H9 (cell line): ENCODE data around the gene MLPH. TPM values are rescaled to one million over a fixed set of nuclear protein-coding genes. Genes with fewer than 3 reads are reported as not detected.

Experiments
- DNase-seq: peaks from one replicate; pipeline ENCODE4 v3.0.0-alpha.2; 2017
- H2AFZ ChIP-seq: one replicate; pipeline ENCODE4 v1.6.1; 2013; ENCODE audit warnings: mild to moderate bottlenecking, low read length, control low read depth, moderate library complexity
- H2AK5ac ChIP-seq: 2 replicates; pipeline ENCODE4 v1.6.1; 2013; ENCODE audit warnings: low read length, control low read depth, mixed read lengths; ENCODE audit not compliant: insufficient read length
- H2BK120ac ChIP-seq: one replicate; pipeline ENCODE4 v1.6.1; 2013; ENCODE audit warnings: low read depth, mild to moderate bottlenecking, low read length, control low read depth, inconsistent platforms; ENCODE audit not compliant: poor library complexity, severe bottlenecking
- H2BK12ac ChIP-seq: 2 replicates; pipeline ENCODE4 v1.6.1; 2013; ENCODE audit warnings: low read length, control low read depth, mixed read lengths, low read depth; ENCODE audit not compliant: insufficient read length
- H2BK15ac ChIP-seq: 2 replicates; pipeline ENCODE4 v1.6.1; 2013; ENCODE audit warnings: low read depth, low read length, control low read depth
- H2BK20ac ChIP-seq: one replicate; pipeline ENCODE4 v1.6.1; 2013; ENCODE audit warnings: low read depth, mild to moderate bottlenecking, low read length, control low read depth, inconsistent platforms; ENCODE audit not compliant: poor library complexity, severe bottlenecking
- H2BK5ac ChIP-seq: 2 replicates; pipeline ENCODE4 v1.6.1; 2013; ENCODE audit warnings: low read length, control low read depth, mixed read lengths; ENCODE audit not compliant: insufficient read length
- H3K14ac ChIP-seq: 2 replicates; pipeline ENCODE4 v1.6.1; 2013; ENCODE audit warnings: low read length, control low read depth; ENCODE audit not compliant: insufficient read depth
- H3K18ac ChIP-seq: 2 replicates; pipeline ENCODE4 v1.6.1; 2013; ENCODE audit warnings: low read depth, mild to moderate bottlenecking, mixed read lengths, low read length, control low read depth; ENCODE audit not compliant: insufficient read length
- H3K23ac ChIP-seq: 2 replicates; pipeline ENCODE4 v1.6.1; 2013; ENCODE audit warnings: low read length, control low read depth, mixed read lengths, low read depth; ENCODE audit not compliant: insufficient read length
- H3K23me2 ChIP-seq: 2 replicates; pipeline ENCODE4 v1.6.1; 2013; ENCODE audit warnings: low read depth, mild to moderate bottlenecking, mixed read lengths, low read length, control low read depth; ENCODE audit not compliant: insufficient read length, poor library complexity, severe bottlenecking
- H3K27ac ChIP-seq: 2 replicates; pipeline ENCODE4 v1.5.1; 2013; ENCODE audit warnings: low read length, control low read depth, mixed read lengths, low read depth; ENCODE audit not compliant: insufficient read length
- H3K27me3 ChIP-seq: 2 replicates; pipeline ENCODE4 v1.6.1; 2013; ENCODE audit warnings: low read length, control low read depth, inconsistent platforms; ENCODE audit not compliant: insufficient read depth
- H3K4ac ChIP-seq: 2 replicates; pipeline ENCODE4 v1.6.1; 2013; ENCODE audit warnings: low read depth, mild to moderate bottlenecking, control low read depth, inconsistent platforms, low read length, moderate library complexity
- H3K4me1 ChIP-seq: 2 replicates; pipeline ENCODE4 v1.6.1; 2013; ENCODE audit warnings: low read length, control low read depth, inconsistent platforms; ENCODE audit not compliant: insufficient read depth
- H3K4me2 ChIP-seq: 2 replicates; pipeline ENCODE4 v1.6.1; 2013; ENCODE audit warnings: low read length, control low read depth, mixed read lengths; ENCODE audit not compliant: insufficient read length, insufficient read depth
- H3K56ac ChIP-seq: 2 replicates; pipeline ENCODE4 v1.6.1; 2013; ENCODE audit warnings: low read depth, mild to moderate bottlenecking, mixed read lengths, low read length, control low read depth; ENCODE audit not compliant: insufficient read length
- H3K79me1 ChIP-seq: 2 replicates; pipeline ENCODE4 v1.6.1; 2013; ENCODE audit warnings: low read depth, mild to moderate bottlenecking, moderate library complexity, low read length, control low read depth, inconsistent platforms; ENCODE audit not compliant: insufficient read depth, poor library complexity, severe bottlenecking
- H3K79me2 ChIP-seq: 2 replicates; pipeline ENCODE4 v1.6.1; 2013; ENCODE audit warnings: low read length, control low read depth, inconsistent platforms; ENCODE audit not compliant: insufficient read depth
- H3K9ac ChIP-seq: 2 replicates; pipeline ENCODE4 v1.6.1; 2013; ENCODE audit warnings: low read length, control low read depth, mixed read lengths; ENCODE audit not compliant: insufficient read length; ENCODE audit errors: extremely low read depth
- H3K9me3 ChIP-seq: one replicate; pipeline ENCODE4 v1.6.1; 2013; ENCODE audit warnings: low read depth, low read length, inconsistent platforms; ENCODE audit not compliant: control insufficient read depth
- H3T11ph ChIP-seq: one replicate; pipeline ENCODE4 v1.6.1; 2013; ENCODE audit warnings: mild to moderate bottlenecking, low read length, control low read depth, inconsistent platforms
- H4K20me1 ChIP-seq: one replicate; pipeline ENCODE4 v1.6.1; 2013; ENCODE audit not compliant: control insufficient read depth, insufficient read length, insufficient read depth
- H4K5ac ChIP-seq: 2 replicates; pipeline ENCODE4 v1.6.1; 2013; ENCODE audit warnings: low read depth, mild to moderate bottlenecking, mixed read lengths, low read length, control low read depth; ENCODE audit not compliant: insufficient read length
- H4K8ac ChIP-seq: replicated peaks from 2 replicates; pipeline ENCODE4 v1.6.1; 2013; ENCODE audit warnings: low read length, control low read depth, mixed read lengths, low read depth; ENCODE audit not compliant: insufficient read length
- H4K91ac ChIP-seq: 2 replicates; pipeline ENCODE4 v1.6.1; 2013; ENCODE audit warnings: low read depth, mild to moderate bottlenecking, moderate library complexity, mixed read lengths, low read length, control low read depth; ENCODE audit not compliant: insufficient read length
- H3K27ac Mint-ChIP-seq, 3 experiments: 2 replicates in 2 of 3; 3 replicates in 1 of 3; pipeline ENCODE4 v1.8.0; 2020 to 2021; ENCODE audit warnings: mixed read lengths in 3 of 3, mild to moderate bottlenecking in 1 of 3, moderate library complexity in 1 of 3
- H3K27me3 Mint-ChIP-seq: 2 replicates; pipeline ENCODE4 v1.8.0; 2021; ENCODE audit warnings: low read depth, mild to moderate bottlenecking, moderate library complexity, mixed read lengths
- H3K36me3 Mint-ChIP-seq, 3 experiments: 2 replicates in 2 of 3; 3 replicates in 1 of 3; pipeline ENCODE4 v1.8.0; 2020 to 2021; ENCODE audit warnings: low read depth in 3 of 3, mixed read lengths in 3 of 3; ENCODE audit not compliant: insufficient read depth in 1 of 3
- H3K4me1 Mint-ChIP-seq, 2 experiments: 2 replicates each; pipeline ENCODE4 v1.8.0; 2020; ENCODE audit warnings: mixed read lengths in 2 of 2
- H3K4me3 Mint-ChIP-seq, 2 experiments: 2 replicates in 1 of 2; 3 replicates in 1 of 2; pipeline ENCODE4 v1.8.0; 2020 to 2021; ENCODE audit warnings: mild to moderate bottlenecking in 2 of 2, mixed read lengths in 2 of 2, moderate library complexity in 1 of 2
- H3K9me3 Mint-ChIP-seq, 2 experiments: 2 replicates in 1 of 2; 3 replicates in 1 of 2; pipeline ENCODE4 v1.8.0; 2020; ENCODE audit warnings: mild to moderate bottlenecking in 2 of 2, mixed read lengths in 2 of 2, moderate library complexity in 1 of 2
- WGBS: extraction: QIAGEN DNeasy Blood & Tissue Kit; methylation state at CpG from one replicate; pipeline ENCODE4 v1.1.7; 2013; ENCODE audit warnings: missing lambda C conversion rate, low lambda C conversion rate, mixed read lengths; ENCODE audit not compliant: insufficient read length; ENCODE audit errors: extremely low coverage; 5-methylcytosine and 5-hydroxymethylcytosine counted together
- total RNA-seq: library from RNA; stranded (reverse); gene quantifications from 2 replicates; pipeline ENCODE4 v1.2.1, GENCODE V29; 2021
- TF ChIP-seq, protein P1 (sequence below): fragments of 200-600 bp; sonication (generic); conservative IDR thresholded peaks from 3 replicates; pipeline ENCODE4 v1.8.0; 2021; ENCODE audit warnings: antibody characterized with exemption, mild to moderate bottlenecking

The MLPH gene
- total RNA-seq, 1 experiment from 2014 or later, result 3.4 TPM

- no peaks in the 10 kb centered on the region for H3K36me3 Mint-ChIP-seq
- Histone ChIP-seq H4K91ac (no peak overlapping the region), H4K20me1 (no peaks in the 10 kb centered on the region), H3K18ac (no peak overlapping the region), H3K4ac (no peak overlapping the region), H3K4me2 (no peak overlapping the region), H3K56ac (no peak overlapping the region), H3K23ac (no peak overlapping the region), H2AK5ac (no peak overlapping the region), H4K5ac (no peak overlapping the region), H3K27me3 (no peaks in the 10 kb centered on the region), H3K9me3 (no peaks in the 10 kb centered on the region), H3K14ac (no peak overlapping the region), H2BK5ac (no peak overlapping the region), H3T11ph (no peak overlapping the region), H4K8ac (no peak overlapping the region), H3K4me1 (no peaks in the 10 kb centered on the region), H2BK20ac (no peak overlapping the region), H3K23me2 (no peaks in the 10 kb centered on the region), H2AFZ (no peak overlapping the region), H3K9ac (no peak overlapping the region), H2BK12ac (no peak overlapping the region), H3K79me1 (no peaks in the 10 kb centered on the region), H2BK15ac (no peak overlapping the region), H2BK120ac (no peak overlapping the region), H3K79me2 (no peaks in the 10 kb centered on the region), H3K27ac (no peak overlapping the region)
- no peak overlapping the region for H3K4me3 Mint-ChIP-seq
- peaks cover 0 to 3% of the 10 kb centered on the region in 2 experiments; a peak in 1 of 4 replicates for H3K4me1 Mint-ChIP-seq
- WGBS, result no CpG with 5 or more reads among the region's 1 CpG
- no peak overlapping the region for H3K27ac Mint-ChIP-seq
- peaks cover 2% of the 10 kb centered on the region for H3K27me3 Mint-ChIP-seq
- TF ChIP-seq, protein P1, sequence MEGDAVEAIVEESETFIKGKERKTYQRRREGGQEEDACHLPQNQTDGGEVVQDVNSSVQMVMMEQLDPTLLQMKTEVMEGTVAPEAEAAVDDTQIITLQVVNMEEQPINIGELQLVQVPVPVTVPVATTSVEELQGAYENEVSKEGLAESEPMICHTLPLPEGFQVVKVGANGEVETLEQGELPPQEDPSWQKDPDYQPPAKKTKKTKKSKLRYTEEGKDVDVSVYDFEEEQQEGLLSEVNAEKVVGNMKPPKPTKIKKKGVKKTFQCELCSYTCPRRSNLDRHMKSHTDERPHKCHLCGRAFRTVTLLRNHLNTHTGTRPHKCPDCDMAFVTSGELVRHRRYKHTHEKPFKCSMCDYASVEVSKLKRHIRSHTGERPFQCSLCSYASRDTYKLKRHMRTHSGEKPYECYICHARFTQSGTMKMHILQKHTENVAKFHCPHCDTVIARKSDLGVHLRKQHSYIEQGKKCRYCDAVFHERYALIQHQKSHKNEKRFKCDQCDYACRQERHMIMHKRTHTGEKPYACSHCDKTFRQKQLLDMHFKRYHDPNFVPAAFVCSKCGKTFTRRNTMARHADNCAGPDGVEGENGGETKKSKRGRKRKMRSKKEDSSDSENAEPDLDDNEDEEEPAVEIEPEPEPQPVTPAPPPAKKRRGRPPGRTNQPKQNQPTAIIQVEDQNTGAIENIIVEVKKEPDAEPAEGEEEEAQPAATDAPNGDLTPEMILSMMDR, result no peak
- no peak for DNase-seq
- no peaks in the 10 kb centered on the region for H3K9me3 Mint-ChIP-seq
Measured at GRCh38 chr2:237565974-237566373, 78.9 kb downstream of the MLPH start.
